GM18511 (cell line): ENCODE results near the gene IBA57.
A peak's percentile ranks its signal among the peaks of the same experiment; 100 is the strongest.

Source experiments
- ATAC-seq: cut with Tn5 transposase; IDR thresholded peaks from one replicate; pipeline ENCODE4 v1.9.1; 2021; ENCODE audit warnings: mild to moderate bottlenecking, moderate library complexity; ENCODE audit not compliant: unreplicated experiment

IBA57 gene

DNA sequence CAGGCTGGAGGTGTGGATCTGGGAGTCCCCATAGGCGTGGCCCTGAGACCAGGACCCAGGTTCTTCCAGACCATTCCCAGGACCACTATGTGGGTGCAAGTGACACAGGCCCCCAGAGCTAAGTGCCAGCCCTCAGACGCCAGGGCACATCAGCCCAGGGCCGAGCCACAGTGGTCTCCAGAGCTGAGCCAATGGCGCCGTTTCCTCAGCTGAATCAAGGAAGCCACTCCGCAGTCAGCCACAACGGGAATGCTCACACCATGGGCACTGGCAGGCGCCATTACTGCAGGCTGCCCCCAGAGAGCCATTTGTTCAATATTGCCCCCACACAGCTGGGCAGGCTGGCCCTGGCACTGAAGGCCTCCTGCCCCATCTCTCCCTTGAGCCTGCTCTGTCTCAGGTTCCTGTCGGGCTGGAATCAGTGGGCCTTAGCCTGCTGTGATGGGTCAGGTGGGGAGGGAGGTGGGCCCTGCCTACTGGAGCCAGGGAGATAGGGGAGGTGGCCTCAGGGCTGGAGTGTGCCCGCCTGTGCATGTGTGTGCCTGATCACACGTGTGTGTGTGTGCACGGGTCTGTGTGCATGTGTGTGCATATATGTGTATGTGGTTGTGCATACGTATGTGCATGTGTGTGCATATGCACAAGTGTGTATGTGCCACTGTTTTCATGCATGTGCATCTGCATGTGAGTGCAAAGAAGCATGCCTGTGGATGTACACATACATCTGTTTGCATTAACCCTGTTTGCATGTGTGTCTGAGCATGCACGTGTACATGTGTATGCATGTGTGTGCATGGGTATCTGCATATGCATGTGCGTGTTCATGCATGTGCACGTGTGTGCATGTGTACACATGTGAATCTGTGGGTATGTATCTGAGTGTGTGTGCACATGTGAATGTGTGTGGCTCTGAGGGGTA is 9.7 kb upstream of the IBA57 start:
- ATAC-seq = no peak

DNA sequence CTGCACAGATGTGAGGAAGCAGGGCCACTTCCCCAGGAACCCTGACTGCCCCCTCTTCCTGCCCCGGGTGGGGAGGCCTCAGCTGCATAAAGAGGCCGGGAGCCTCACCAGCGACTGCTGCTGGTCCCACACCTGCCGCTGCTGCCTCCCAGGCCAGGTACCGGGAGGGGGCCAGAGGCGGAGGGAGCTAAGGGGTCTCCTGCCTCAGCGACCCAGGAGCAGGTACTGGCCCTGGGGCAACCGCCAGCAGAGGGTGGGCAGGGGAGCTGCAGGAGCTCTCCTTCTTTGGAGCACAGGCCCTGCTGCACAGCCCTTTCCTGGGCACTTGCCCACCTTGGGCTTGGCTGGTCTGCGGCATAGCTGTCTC is 9.1 kb upstream of the IBA57 start:
- ATAC-seq = no peak

DNA sequence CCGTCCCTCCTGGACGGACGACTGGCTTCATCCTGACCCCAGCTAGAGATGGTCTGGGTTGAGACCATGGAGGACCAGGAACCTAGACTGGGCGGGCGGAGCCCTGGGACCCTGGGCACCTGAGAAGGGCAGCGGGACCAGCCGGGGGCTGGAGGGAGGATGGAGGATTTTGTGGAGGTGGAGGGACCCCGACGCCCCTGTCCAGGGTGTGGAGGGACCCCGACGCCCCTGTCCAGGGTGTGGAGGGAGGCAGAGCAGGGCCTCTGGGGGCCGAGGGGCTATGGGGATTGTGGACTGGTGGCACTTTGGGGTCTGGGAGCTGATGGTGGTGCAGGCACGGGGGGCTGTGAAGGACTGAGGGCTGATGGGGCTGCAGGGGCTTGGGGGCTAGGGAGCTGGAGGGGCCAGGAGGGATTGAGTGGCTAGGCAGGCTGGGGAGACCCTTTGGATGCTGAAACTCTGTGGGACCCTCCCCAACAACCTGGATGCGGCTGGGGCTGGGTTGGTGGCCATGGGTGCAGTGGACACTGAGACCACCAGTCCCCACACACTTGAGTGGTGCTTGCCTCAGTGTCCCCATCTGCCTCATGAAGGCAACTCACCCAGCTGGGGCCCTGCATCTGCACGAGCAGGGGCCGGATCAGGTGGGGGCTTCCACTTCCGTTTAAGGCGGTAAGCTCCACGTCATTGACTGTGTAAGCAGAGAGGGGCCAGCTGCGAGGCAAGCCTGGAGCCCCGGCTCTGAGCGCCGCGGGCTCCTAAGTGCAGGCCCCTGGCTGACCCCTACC is 8.5 kb upstream of the IBA57 start:
- no peak for ATAC-seq

DNA sequence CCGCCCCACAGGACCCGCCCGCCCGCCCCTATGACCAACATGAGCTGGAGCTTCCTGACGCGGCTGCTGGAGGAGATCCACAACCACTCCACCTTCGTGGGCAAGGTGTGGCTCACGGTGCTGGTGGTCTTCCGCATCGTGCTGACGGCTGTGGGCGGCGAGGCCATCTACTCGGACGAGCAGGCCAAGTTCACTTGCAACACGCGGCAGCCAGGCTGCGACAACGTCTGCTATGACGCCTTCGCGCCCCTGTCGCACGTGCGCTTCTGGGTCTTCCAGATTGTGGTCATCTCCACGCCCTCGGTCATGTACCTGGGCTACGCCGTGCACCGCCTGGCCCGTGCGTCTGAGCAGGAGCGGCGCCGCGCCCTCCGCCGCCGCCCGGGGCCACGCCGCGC is 7.9 kb upstream of the IBA57 start:
- ATAC-seq = no peak

DNA sequence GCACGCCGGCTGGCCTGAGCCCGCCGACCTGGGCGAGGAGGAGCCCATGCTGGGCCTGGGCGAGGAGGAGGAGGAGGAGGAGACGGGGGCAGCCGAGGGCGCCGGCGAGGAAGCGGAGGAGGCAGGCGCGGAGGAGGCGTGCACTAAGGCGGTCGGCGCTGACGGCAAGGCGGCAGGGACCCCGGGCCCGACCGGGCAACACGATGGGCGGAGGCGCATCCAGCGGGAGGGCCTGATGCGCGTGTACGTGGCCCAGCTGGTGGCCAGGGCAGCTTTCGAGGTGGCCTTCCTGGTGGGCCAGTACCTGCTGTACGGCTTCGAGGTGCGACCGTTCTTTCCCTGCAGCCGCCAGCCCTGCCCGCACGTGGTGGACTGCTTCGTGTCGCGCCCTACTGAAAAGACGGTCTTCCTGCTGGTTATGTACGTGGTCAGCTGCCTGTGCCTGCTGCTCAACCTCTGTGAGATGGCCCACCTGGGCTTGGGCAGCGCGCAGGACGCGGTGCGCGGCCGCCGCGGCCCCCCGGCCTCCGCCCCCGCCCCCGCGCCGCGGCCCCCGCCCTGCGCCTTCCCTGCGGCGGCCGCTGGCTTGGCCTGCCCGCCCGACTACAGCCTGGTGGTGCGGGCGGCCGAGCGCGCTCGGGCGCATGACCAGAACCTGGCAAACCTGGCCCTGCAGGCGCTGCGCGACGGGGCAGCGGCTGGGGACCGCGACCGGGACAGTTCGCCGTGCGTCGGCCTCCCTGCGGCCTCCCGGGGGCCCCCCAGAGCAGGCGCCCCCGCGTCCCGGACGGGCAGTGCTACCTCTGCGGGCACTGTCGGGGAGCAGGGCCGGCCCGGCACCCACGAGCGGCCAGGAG is 7.2 kb upstream of the IBA57 start:
- ATAC-seq = no peak

DNA sequence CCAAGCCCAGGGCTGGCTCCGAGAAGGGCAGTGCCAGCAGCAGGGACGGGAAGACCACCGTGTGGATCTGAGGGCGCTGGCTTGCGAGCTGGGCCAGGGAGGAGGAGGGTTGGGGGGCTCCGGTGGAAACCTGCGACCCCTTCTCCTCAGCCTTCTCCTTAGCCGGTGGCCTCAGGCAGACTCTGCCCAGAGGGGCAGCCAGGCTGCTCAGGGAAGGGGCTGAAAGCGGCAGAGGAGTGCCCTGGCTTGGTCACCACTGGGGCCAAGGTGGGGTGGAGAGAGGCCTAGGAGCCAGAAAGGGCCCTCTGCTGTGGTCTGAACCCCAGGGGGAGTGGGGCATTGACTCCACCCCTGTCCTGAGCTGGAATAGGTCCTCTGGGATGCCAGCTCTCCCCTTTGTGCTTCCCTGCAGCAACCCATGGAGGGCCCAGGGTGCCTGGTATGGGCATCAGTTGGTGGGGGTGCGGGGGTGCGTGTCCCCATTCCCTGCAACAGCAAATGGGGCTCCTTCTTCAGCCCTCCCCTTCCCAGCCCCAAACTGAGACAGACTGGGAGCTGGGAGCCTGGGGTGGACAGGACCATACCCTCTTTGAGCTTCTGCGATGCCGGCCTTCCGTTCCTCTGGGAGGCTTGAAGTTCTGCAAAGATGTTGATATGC is 6.5 kb upstream of the IBA57 start:
- ATAC-seq = no peak

DNA sequence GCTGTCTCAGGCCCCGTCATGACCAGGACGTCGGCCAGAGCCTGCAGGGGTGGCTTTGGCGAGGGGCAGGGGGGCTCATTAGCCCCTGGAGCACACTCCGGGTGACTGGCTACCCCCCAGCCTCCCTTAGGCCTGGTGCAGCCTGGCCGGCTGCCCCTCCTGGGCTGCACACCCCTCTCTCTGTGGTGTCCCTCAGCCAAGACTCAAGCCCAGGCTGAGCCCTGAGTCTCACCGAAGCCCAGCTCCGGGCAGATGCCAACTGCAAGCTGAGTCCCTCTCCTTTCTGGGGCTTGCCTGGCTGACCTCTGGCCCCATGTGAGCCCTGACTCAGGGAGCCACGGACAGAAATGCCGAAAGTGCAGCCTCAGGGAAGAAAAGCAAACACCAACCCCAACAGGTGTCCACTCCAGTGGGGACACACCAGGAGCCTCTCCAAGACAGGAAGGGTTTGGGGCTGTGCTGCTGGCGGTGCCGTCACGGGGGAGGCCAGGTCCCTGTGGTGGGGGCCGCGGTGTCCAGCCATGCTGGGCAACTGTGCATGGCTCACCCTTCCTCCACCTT is 5.3 kb upstream of the IBA57 start:
- no peak for ATAC-seq

DNA sequence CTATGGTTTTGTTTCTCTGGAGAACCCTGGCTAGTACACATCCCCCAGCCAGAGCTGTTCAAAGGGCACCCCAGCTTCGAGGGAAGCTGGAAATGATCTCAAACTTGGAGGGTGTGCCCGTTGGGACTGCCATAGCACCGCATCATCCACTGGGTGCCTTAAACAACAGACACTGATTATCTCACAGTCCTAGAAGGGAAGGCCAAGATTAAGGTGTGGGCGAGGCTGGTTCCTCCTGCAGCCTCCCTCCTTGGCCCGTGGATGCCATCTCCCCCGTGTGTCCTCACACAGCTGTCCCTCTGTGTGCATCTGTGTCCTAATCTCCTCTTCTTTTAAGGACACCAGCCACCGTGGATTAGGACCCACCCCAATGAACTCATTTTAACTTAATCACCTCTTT is 4.2 kb upstream of the IBA57 start:
- no peak for ATAC-seq

DNA sequence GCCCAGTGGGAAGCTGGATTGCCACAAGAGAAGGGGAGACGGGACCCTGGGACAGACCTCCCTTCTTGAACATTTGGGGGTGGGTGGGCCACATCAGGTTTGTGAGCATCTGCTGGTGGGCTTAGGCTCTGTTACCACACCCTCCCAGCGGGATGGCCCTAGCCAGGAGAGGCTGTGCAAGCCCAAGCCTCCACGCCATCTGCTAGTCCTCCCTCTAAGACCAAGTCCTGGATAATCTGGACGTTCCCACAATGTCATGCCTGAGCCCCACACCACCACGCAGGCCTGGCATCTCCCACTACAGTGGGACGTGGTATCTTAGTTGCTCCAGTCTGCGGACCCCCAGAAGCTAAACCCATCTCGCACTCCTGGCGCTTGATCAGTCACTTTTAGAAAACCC is 3.7 kb upstream of the IBA57 start:
- ATAC-seq = no peak

DNA sequence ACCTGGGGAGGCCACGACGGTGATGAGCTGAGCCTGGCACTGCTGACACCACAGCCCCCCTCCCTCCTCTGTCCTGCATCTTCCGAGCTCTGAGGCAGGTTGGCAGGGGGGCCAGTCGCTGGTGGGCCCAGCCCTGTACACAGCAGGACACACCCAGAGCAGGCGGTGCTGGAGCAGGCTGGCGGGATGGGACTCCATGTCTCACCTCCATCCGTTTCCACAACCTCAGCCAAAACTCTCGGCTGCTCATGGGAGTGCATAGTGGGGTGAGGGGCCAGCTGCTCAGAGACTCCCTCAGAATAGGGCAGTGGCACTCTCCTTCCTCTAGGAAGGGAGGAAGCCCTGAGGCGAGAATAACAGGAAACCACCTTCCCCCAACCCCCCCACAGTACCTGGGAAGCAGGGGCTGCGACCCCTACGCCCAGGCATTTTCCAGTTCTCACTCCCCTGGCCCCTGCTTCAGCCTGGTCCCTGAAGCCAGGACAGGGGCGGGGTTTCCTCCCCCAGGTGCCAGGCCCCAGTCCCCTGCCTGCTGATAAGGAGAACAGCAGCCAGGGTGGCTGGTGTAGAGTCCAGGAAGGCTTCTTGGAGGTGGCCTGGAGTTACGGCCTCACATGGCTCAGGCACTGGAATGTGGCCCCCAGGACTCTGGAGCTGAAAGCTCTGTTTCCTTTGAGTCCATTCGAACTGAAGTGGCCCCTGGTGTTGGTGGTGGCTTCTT is 3.2 kb upstream of the IBA57 start:
- ATAC-seq = no peak

DNA sequence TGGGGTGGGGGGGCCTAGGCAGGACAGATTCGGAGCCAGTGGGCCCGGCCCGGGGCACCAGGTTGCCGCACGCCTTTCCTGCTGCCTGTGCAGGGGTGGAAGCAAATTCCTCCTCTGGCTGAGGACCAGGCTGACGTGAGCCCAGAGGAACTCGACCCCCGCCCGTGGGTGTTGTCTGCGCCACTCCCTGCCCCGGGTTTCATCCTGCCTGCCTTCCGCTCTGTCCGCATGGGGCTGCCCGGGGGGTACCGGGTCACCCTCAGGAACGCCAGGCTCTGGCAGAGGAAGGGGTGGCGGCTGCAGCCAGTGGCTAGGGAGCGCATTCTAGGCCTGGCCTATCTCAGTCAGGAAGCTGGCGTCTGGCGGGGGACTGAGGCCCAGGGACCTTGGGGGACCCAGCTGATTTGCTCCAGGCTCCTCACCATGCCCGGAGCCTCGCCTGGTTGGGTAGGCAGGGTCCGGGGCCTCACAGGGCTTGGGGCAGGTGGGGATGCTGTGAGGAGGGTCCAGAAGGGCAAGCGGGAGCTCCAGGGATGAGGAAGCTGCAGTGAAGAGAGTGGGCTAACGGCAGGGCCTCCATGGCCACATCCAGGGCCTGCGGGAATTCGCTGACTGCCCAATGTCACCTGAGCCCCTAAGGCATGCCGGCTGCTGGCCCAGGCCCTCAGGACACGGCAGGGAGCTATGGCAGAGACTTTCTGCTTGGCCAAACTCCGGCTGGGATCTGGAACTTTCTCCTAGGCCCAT is 2.4 kb upstream of the IBA57 start:
- ATAC-seq = no peak

DNA sequence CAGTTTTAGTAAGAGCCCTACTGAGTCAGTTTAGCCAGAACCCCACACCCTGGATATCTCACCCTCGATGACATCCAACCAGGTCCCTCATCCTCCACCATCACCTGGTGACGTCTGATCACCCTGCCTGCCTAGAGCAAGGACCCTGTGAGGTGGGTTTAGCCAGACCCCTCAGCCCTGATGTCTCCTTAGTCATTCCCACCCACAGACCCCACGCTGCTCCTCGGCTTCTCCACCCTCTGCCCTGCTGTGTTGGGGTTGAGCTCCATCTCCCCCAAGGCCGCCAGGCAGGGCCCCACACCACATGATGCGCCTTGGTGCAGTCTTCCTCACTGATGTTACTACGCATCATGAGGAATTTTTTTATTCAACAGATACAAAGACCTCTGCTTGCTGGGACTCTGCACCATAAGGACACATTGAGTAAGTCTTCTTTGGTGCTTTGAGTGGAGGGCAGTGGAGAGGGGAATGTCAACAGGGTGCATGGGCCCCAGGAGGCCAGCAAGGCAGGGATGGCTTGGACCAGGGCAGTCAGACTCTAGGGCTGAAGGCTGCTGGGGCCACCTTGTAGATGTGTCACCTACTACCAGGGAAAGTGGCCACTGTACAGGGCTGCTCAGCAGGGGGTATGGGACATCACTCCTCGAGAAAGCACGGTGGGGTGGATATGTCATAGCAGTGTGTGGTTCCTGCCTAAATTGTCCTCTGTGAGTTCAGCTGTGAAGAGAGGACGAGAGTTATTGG is 1.7 kb upstream of the IBA57 start:
- ATAC-seq = no peak

DNA sequence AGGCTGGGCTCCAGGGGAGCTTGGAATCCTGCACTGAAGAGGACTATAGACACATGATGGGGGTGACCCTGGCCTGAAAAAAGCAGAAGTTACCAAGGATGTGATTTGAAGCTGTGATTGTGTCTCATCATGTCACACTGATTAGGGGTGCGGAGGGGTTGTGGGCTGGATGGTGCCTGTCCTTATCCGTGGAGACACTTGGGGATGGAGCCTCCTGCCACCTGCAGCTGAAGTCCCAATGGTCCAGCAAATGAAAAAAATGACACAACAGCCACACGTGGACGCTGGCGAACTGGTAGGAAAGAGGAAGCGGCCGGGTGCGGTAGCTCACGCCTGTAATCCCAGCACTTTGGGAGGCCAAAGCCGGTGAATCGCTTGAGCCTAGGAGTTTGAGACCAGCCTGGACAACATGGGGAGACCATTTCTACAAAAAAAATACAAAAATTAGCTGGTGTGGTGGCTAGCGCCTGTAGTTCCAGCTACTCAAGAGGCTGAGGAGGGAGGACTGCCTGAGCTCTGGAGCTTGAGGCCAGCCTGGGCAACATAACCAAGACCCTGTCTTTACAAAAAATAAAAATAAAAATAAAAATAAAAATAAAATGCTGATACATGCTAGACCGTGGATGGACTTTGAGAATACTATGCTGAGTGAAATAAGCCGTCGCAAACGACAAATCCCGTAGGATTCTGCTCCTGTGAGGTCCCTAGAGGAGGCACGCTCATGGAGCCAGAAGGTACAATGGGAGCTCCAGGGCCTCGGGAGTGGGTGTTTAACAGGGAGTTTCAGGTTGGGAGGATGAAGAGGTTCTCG is 838 bp upstream of the IBA57 start:
- peak; percentile 2 for ATAC-seq

DNA sequence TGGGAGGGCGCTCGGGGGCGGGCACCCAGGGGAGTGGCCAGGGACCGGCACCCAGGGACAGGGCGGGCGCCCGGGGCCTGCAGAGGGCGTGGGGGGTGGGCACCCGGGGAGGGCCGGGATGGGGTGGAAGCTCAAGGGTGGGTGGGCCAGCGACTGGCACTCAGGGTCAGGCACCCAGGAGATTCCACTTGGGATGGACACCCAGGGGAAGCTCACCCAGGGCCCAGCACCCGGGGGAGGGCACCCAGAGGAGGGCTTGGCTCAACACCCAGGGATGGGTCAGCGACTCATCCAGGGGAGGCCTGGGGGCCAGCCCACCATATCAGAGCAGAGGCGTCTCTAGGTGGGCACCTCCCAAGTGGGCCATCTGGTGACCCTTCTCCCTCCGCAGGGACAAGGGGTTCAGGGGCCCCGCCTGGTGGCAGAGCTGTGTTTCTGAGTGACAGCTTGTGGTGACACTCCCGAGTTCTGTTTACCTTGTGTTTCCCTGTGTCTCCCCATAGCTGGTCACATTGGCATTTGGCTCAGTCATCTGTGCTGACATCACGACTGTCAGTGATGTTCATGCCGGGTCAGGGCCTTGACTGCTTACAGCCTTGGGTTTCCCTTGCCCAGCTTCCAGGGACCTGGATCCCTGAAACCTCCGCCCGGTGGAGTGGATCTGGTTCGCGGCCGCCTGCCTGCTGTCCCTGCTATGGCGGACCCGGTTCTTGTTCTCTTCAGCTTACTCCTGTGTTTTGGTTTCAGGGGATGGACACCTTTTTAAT is 749 bp downstream of the IBA57 start:
- peak; percentile 33 for ATAC-seq

DNA sequence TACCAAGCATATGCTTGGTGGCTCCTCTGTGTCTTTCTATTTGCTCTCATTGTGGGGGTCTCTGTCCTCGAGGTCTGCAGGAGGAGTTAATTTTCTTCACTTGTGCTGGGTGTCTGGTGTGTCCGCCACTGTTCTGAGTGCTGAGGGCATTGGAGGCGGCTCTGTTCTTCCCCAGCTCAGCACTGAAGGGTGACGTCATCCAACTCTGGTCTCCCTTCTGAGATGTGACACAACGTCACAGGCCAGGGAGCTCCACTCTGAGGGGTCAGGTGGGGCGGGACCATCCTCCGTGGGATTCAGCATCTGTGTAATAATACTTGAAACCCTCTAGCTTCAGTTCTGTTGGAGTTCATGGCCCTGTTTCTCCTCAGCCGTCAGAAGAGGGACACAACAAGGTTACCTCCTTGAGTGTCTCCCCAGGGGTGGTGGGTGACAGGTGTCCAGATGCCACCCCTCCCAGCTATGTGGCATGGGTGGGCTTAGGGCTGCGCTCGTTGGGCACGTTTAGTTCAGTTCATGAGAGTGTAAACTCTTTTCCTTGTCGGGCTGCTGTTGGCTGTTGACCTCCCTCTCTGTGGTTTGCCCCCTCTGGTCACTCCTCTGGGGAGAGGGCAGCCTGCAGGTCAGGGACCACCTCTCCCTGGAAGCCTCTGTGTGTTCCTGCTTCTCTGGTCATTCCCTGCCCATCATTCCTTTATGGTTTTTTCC is 3.1 kb downstream of the IBA57 start:
- ATAC-seq = no peak

DNA sequence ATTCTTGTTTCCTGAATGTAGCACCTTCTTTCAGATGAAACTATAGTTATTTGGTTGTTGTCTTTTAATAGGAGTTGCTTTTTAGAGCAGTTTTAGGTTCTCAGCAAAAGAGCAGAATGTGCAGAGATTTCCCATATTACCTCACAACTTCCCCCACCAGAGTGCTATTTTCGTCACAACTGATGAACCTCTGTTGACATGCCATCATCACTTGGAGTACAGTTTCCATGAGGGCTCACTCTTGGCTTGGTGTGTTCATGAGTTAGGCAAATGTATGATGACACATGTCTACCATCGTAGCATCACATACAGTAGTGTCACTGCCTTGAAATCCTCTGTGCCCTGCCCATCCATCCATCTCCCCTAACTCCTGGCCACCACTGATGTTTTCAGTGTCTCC is 3.7 kb downstream of the IBA57 start:
- no peak for ATAC-seq
